Stimulated activated CD8-positive, alpha-beta memory T cell treated with anti-CD3 and anti-CD28 coated beads, Interleukin-2, amount 100 ng/mL, for 48 hours (primary cell): ENCODE data around the gene ARL6IP1.
"Not testable (repeated sequence)": the region's sequence is repeated elsewhere in the genome, so short reads cannot be mapped to it uniquely, and the experiment has no call there.

Experiments
- DNase-seq, 2 donors: peaks; one replicate each; pipeline ENCODE4 v3.0.0-alpha.2; 2020; ENCODE audit warnings: low read depth in 2 of 2

ARL6IP1 gene

GRCh38 chr16:18799500-18799899 lies 1.8 kb downstream of the ARL6IP1 start:
- no peak for DNase-seq

GRCh38 chr16:18797746-18798145 lies 3.6 kb downstream of the ARL6IP1 start:
- no peak for DNase-seq

- no peak for DNase-seq
These were observed 5.0 kb downstream of the ARL6IP1 start for GRCh38 chr16:18796377-18796776.

GRCh38 chr16:18792836-18793433 lies 8.4 kb downstream of the ARL6IP1 start:
- no peak for DNase-seq

- DNase-seq: peak; percentile 85 to 86
These were observed 11.3 kb downstream of the ARL6IP1 start, which contains the start of gene RPS15A for GRCh38 chr16:18789850-18790706. TSS of gene RPS15A (minus strand) at chr16:18790334. CDS start at chr16:18789113, 1,221 bp downstream.

GRCh38 chr16:18789515-18789849 lies 11.9 kb downstream of the ARL6IP1 start:
- DNase-seq: no peak

- DNase-seq: no peak
These were observed 12.4 kb downstream of the ARL6IP1 start for GRCh38 chr16:18788828-18789514.

GRCh38 chr16:18784917-18785623 lies 16.3 kb downstream of the ARL6IP1 start:
- no peak for DNase-seq

GRCh38 chr16:18783430-18784341 lies 17.7 kb downstream of the ARL6IP1 start:
- DNase-seq: no peak

GRCh38 chr16:18782697-18783429 lies 18.5 kb downstream of the ARL6IP1 start:
- no peak for DNase-seq

GRCh38 chr16:18781232-18781631 lies 20.1 kb downstream of the ARL6IP1 start:
- DNase-seq: not testable (repeated sequence)

- DNase-seq: not testable (repeated sequence)
These were observed 20.8 kb downstream of the ARL6IP1 start for GRCh38 chr16:18780460-18781026.

- not testable (repeated sequence) for DNase-seq
These were observed 23.7 kb downstream of the ARL6IP1 start for GRCh38 chr16:18777664-18778063.

- not testable (repeated sequence) for DNase-seq
These were observed 25.0 kb downstream of the ARL6IP1 start for GRCh38 chr16:18776334-18776733.

- DNase-seq: not testable (repeated sequence)
These were observed 26.7 kb downstream of the ARL6IP1 start for GRCh38 chr16:18774651-18775050.

GRCh38 chr16:18772171-18772570 lies 29.2 kb downstream of the ARL6IP1 start:
- not testable (repeated sequence) for DNase-seq

GRCh38 chr16:18770336-18770962 lies 30.9 kb downstream of the ARL6IP1 start:
- not testable (repeated sequence) for DNase-seq

- not testable (repeated sequence) for DNase-seq
These were observed 34.1 kb downstream of the ARL6IP1 start for GRCh38 chr16:18767217-18767616.

GRCh38 chr16:18762713-18763112 lies 38.6 kb downstream of the ARL6IP1 start:
- DNase-seq: not testable (repeated sequence)
